HEK293 (cell line): ENCODE measurements around the gene KCNT1.

Experiments used
- CTCF ChIA-PET: fragments of 350-600 bp; formaldehyde crosslinking; extraction: SDS; loops from one replicate; lab custom pipeline; 2021; ENCODE audit warnings: antibody characterized with exemption; lab: Yijun Ruan, JAX
- POLR2A ChIA-PET: fragments of 300-600 bp; formaldehyde crosslinking; extraction: SDS; loops from one replicate; lab custom pipeline; 2020; ENCODE audit warnings: antibody characterized with exemption, inconsistent platforms; lab: Yijun Ruan, JAX
- H3K27ac ChIP-seq: fragments of 200-500 bp; sonication (Bioruptor generic); 2 replicates; pipeline ENCODE4 v1.5.1; 2014; ENCODE audit warnings: low read depth, low read length, control low read depth, inconsistent platforms; ENCODE audit errors: extremely low read depth
- H3K36me3 ChIP-seq, 2 experiments: fragments of 200-500 bp in 1 of 2; sonication (Bioruptor generic) in 1 of 2; 1 replicate in 1 of 2; 2 replicates in 1 of 2; pipeline ENCODE4 v1.5.1; 2014 to 2017; ENCODE audit warnings: inconsistent platforms in 2 of 2, low read length in 2 of 2; ENCODE audit not compliant: control insufficient read depth in 2 of 2, insufficient read depth in 1 of 2
- H3K4me1 ChIP-seq: fragments of 200-500 bp; sonication (Bioruptor generic); 2 replicates; pipeline ENCODE4 v1.5.1; 2014; ENCODE audit warnings: mild to moderate bottlenecking, low read length, inconsistent platforms; ENCODE audit not compliant: control insufficient read depth, insufficient read depth
- H3K4me3 ChIP-seq: 2 replicates; pipeline ENCODE4 v1.5.1; 2011; ENCODE audit warnings: low read depth, mild to moderate bottlenecking, control low read depth, low read length, moderate library complexity
- H3K9me3 ChIP-seq: fragments of 200-500 bp; sonication (Bioruptor generic); 2 replicates; pipeline ENCODE4 v1.5.1; 2014; ENCODE audit warnings: low read depth, low read length, inconsistent platforms; ENCODE audit not compliant: control insufficient read depth, insufficient read depth
- EGR2 ChIP-seq: fragments of 450-650 bp; formaldehyde crosslinking; IDR thresholded peaks from 2 replicates; pipeline ENCODE4 v1.5.1; 2016; ENCODE audit warnings: low read depth, missing biosample characterization, missing genetic modification characterization
- HOXA7 ChIP-seq: sonication (generic); formaldehyde crosslinking; IDR thresholded peaks from 2 replicates; pipeline ENCODE4 v1.8.1; 2022; ENCODE audit warnings: missing genetic modification reagents, borderline replicate concordance
- KLF1 ChIP-seq: fragments of 450-650 bp; formaldehyde crosslinking; IDR thresholded peaks from 2 replicates; pipeline ENCODE4 v1.5.1; 2016; ENCODE audit warnings: missing biosample characterization, missing genetic modification characterization
- KLF7 ChIP-seq: fragments of 450-650 bp; formaldehyde crosslinking; IDR thresholded peaks from 2 replicates; pipeline ENCODE4 v1.5.1; 2016; ENCODE audit warnings: missing biosample characterization, missing genetic modification characterization, borderline replicate concordance
- KLF8 ChIP-seq: fragments of 450-650 bp; formaldehyde crosslinking; IDR thresholded peaks from 2 replicates; pipeline ENCODE4 v1.5.1; 2016; ENCODE audit warnings: missing biosample characterization, missing genetic modification characterization
- SCRT2 ChIP-seq: fragments of 450-650 bp; formaldehyde crosslinking; IDR thresholded peaks from 2 replicates; pipeline ENCODE4 v1.5.1; 2016; ENCODE audit warnings: missing biosample characterization, missing genetic modification characterization
- ZFHX2 ChIP-seq: fragments of 450-650 bp; formaldehyde crosslinking; conservative IDR thresholded peaks from 2 replicates; pipeline ENCODE4 v1.5.1; 2016; ENCODE audit warnings: missing biosample characterization, missing genetic modification characterization
- ZNF157 ChIP-seq: fragments of 450-650 bp; formaldehyde crosslinking; IDR thresholded peaks from 2 replicates; pipeline ENCODE4 v1.5.1; 2016; ENCODE audit warnings: missing biosample characterization, missing genetic modification characterization
- ZNF18 ChIP-seq: fragments of 450-650 bp; formaldehyde crosslinking; IDR thresholded peaks from 2 replicates; pipeline ENCODE4 v1.5.1; 2016; ENCODE audit warnings: missing biosample characterization, missing genetic modification characterization
- ZNF280C ChIP-seq: fragments of 450-650 bp; formaldehyde crosslinking; IDR thresholded peaks from 2 replicates; pipeline ENCODE4 v1.5.1; 2016; ENCODE audit warnings: missing biosample characterization, missing genetic modification characterization
- ZNF561 ChIP-seq: fragments of 450-650 bp; IDR thresholded peaks from 2 replicates; pipeline ENCODE4 v1.5.1; 2018; ENCODE audit warnings: missing biosample characterization, missing genetic modification characterization, borderline replicate concordance
- ZNF600 ChIP-seq: fragments of 450-650 bp; formaldehyde crosslinking; IDR thresholded peaks from 2 replicates; pipeline ENCODE4 v1.5.1; 2016; ENCODE audit warnings: missing biosample characterization, missing genetic modification characterization
- ZNF623 ChIP-seq: fragments of 450-650 bp; formaldehyde crosslinking; IDR thresholded peaks from 2 replicates; pipeline ENCODE4 v1.5.1; 2016; ENCODE audit warnings: missing biosample characterization, missing genetic modification characterization
- ZNF677 ChIP-seq: fragments of 450-650 bp; IDR thresholded peaks from 2 replicates; pipeline ENCODE4 v1.5.0; 2018; ENCODE audit warnings: missing biosample characterization, mild to moderate bottlenecking, missing genetic modification characterization, moderate library complexity
- ZNF701 ChIP-seq: fragments of 450-650 bp; formaldehyde crosslinking; IDR thresholded peaks from 2 replicates; pipeline ENCODE4 v1.5.1; 2016; ENCODE audit warnings: missing biosample characterization, missing genetic modification characterization
- ZNF792 ChIP-seq: fragments of 450-650 bp; formaldehyde crosslinking; IDR thresholded peaks from 2 replicates; pipeline ENCODE4 v1.5.1; 2016; ENCODE audit warnings: missing biosample characterization, missing genetic modification characterization

Gene KCNT1

DNA sequence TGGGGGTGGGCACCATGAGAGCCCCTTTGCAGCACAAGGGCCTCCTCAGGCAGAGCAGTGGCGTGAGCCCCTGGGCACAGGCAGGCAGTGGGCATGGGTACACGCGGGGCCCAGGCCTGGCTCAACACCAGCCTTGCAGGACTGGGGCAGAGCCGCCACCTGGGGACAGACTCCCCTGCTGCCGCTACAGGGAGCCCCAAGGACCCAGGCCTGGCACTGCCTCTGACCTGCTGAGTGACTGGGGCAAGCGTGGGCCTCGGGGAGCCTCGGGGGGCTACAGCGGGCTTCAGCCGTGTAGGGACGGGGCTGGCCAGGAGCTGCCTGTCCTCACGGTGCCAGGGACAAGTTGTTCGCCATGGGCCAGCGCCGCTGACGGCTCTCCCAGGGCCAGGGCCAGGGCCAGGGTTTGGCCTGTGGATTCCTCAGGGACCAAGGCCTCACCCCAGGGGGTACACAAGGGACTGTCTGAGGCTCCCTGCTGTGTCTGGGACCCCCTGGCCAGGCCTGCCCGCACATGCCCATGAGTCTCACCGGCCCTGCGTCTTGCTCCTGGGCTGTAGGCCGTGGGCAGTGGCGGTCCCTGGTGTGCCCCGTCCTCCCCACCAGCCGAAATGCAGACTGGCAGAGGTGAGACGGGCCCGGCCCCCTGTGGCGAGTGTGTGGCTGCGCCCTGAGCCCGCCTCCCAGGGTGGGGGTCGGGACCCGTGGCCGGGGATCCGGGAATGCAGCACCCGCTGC, 42.5 kb downstream of the KCNT1 start:
- CTCF ChIA-PET, result interaction anchor here (1.0 kb wide), 1 partner anchor 53 kb away, joined by 3 read pairs; no protein-coding TSS in a partner anchor
- H3K36me3 ChIP-seq, result no peaks in the 10 kb centered on the region
- TF ChIP-seq ZNF677 (tag by site-specific recombination), result no peak
- no peak for TF ChIP-seq ZNF792 (tag by site-specific recombination)
- no peak for TF ChIP-seq ZNF157
- TF ChIP-seq HOXA7, result no peak
- no peak for TF ChIP-seq ZNF561 (tag by site-specific recombination)
- TF ChIP-seq, all 188 proteins: peak for 0
- Histone ChIP-seq H3K4me3 (no peak overlapping the region), H3K27ac (no peak overlapping the region), H3K4me1 (no peaks in the 10 kb centered on the region), H3K9me3 (no peaks in the 10 kb centered on the region)
- POLR2A ChIA-PET, result no interaction called here

GRCh38 chr9:135745189-135745588, 43.2 kb downstream of the KCNT1 start:
- CTCF ChIA-PET, result interaction anchor here (1.0 kb wide), 1 partner anchor 52 kb away, joined by 3 read pairs; no protein-coding TSS in a partner anchor

DNA sequence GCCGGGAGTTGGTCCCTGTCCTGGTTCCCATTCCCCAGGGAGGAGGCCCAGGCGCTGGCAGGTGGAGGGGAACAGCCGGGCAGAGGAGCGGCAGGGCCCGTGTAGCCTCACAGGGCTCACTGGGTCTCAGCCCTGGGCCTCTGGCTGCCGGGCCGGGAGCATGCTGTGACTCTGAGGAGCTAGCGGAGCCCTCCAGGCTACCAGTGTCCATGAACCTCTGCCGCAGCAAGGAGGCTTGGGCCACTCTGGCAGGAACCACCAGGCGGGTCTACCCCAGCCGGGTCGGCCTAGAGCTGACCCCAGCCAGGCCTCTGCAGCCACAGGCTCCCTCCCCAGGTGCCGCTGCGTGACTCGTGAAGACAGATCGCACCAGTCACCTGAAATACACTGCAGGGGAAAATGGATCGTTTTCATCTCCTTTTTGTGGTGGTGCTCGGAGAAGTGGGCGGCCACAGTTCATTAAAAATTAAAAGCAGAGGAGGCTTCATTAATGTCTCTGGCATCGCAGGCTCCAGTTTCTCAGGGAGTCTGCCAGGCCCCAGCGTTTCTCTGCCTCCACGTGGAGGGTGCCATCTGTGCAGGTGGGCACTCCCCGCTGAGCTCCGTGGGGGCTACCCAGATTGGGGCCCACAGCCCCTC, 43.8 kb downstream of the KCNT1 start:
- ChIA-PET POLR2A (no interaction called here), CTCF (interaction anchor here (0.6 to 1.0 kb wide), 3 partner anchors 51 to 177 kb away, joined by 3 read pairs; no protein-coding TSS in a partner anchor)
- Histone ChIP-seq H3K9me3 (no peaks in the 10 kb centered on the region), H3K27ac (no peak overlapping the region), H3K4me3 (no peak overlapping the region), H3K4me1 (no peaks in the 10 kb centered on the region), H3K36me3 (no peaks in the 10 kb centered on the region)
- TF ChIP-seq ZNF623 (tag by site-specific recombination) (no peak), ZNF701 (tag by site-specific recombination) (no peak), ZNF280C (tag by site-specific recombination) (no peak), ZNF600 (tag by site-specific recombination) (no peak)

More at GRCh38 chr9:135745189-135745588, 43.2 kb downstream of the KCNT1 start:
- POLR2A ChIA-PET, result no interaction called here
- Histone ChIP-seq H3K4me3 (no peak overlapping the region), H3K36me3 (no peaks in the 10 kb centered on the region), H3K27ac (no peak overlapping the region), H3K4me1 (no peaks in the 10 kb centered on the region), H3K9me3 (no peaks in the 10 kb centered on the region)
- no peak for TF ChIP-seq KLF8 (tag by site-specific recombination)
- TF ChIP-seq EGR2 (tag by site-specific recombination), result 0 out of 2 replicates have a peak, but pooled peaks have one; percentile 12
- TF ChIP-seq SCRT2 (tag by site-specific recombination), result 0 out of 2 replicates have a peak, but pooled peaks have one; percentile 19
- no peak for TF ChIP-seq KLF7
- no peak for TF ChIP-seq ZNF18
- peak; percentile 92 for TF ChIP-seq KLF1 (tag by site-specific recombination)
- 0 out of 2 replicates have a peak, but pooled peaks have one; percentile 15 for TF ChIP-seq ZFHX2 (tag by site-specific recombination)
